Activated CD8-positive, alpha-beta memory T cell treated with anti-CD3 and anti-CD28 coated beads for 48 hours (primary cell): ENCODE data around the gene RAP1A.

Source experiments
- DNase-seq, 3 experiments: peaks; one replicate each; pipeline ENCODE4 v3.0.0-alpha.2; 2020; ENCODE audit warnings: low read depth in 2 of 3, low spot score in 2 of 3

Gene RAP1A

DNA sequence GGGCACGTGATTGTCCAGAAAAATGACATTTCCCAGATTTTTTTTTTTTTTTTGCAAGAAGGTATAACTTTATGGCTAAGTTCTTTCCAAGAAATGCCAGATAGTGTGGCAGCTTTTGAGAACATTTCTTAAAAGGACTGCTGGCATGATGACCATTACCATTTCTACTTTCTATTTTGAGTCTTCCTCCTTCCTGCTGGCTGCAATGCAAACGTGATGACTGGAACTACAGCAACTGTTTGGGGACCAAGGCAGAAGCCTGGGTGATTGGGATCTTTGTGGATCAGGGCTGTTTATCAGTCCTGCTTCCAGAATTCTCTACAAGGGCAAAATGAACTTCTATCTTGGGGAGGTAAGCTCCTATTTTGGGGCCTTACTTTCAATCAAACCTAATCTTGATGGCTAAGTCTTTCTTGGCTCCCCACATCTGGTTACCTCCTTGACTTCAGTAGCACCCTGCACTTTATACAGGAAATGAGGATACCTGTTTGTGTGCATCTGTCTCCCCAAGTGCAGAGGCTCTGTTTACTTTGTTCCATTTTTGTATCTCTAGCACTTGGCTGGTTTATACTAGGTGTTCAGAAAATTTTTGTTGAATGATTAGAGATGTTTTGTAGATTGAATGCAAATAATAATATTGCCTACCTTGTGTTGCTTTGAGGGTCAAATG is 132.5 kb downstream of the RAP1A start:
- DNase-seq, result no peak

- no peak for DNase-seq
Observed at GRCh38 chr1:111754984-111755330, 135.4 kb downstream of the RAP1A start.

DNA sequence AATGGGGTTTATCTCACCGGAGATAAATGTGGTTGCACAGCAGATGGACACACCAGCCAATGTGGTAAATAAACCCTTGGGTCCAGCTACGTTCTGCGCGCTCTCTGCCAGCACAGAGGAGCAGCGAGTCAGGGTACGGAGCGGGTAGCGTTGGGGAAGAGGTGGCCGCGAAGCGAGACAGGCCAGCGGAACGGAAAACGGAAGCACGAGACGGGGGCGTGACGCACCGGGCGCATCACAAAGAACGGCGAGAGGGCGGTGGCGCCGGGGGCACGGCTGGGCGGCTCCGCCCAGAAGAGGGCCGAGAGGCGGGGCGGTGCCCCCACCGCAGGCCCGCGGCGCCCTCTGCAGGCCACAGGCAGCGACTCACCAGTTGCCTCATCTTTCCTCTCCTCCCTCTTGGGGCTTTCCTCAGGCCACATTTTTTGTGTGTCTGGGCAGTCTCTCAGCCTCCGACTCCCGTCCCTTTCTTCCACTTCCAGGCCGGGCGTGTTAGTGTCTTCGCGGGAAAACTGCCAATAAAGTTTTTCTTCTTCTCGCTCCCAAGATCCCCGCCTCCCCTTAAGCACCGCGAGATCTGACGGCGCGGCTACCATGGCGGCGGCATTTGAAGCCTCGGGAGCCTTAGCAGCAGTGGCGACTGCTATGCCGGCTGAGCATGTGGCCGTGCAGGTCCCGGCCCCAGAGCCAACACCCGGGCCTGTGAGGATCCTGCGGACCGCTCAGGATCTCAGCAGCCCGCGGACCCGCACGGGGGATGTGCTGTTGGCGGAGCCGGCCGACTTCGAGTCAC is 135.9 kb downstream of the RAP1A start, which contains the start of gene DDX20:
Gene DDX20, plus strand, starts transcription at position 571 of the 793 bp plus-strand sequence. Its CDS starts 24 bp downstream, at position 595.
- peak; percentile 78 to 93 (median 82) for DNase-seq

DNA sequence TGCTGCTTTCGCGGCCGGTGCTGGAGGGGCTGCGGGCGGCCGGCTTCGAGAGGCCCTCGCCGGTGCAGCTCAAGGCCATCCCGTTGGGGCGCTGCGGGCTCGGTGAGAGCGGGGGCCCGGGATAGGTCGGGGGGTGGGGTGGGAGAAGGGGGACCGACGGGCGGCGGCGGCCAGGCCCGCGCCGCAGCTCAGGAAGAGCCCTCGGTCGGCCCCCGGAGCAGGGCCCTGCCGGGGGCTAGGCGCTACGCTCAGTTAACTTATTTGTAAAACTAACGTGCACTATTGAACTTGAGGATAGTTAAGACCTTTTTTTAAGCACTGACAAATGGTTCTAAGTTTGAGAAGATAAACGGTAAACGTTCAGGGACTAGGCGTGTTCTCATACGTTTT is 136.5 kb downstream of the RAP1A start:
- DNase-seq, result no peak

GRCh38 chr1:111758373-111758772 is 138.8 kb downstream of the RAP1A start:
- DNase-seq, result no peak

GRCh38 chr1:111761717-111762116 is 142.1 kb downstream of the RAP1A start:
- no peak for DNase-seq

GRCh38 chr1:111762332-111762731 is 142.7 kb downstream of the RAP1A start:
- no peak for DNase-seq
